Keratinocyte (primary cell): ENCODE data around the gene ERO1B.

Experiments
- EZH2 ChIP-seq: IDR thresholded peaks from one replicate; pipeline ENCODE4 v1.6.1; 2012; ENCODE audit warnings: inconsistent platforms, mild to moderate bottlenecking, low read length, moderate library complexity
- TF ChIP-seq, protein P1 (sequence below), 3 experiments: IDR thresholded peaks in 1 of 3; conservative IDR thresholded peaks in 1 of 3; optimal IDR thresholded peaks in 1 of 3; 2 replicates in 2 of 3; 3 replicates in 1 of 3; pipeline versions ENCODE3 to v1.5.1; 2011; ENCODE audit warnings: low read length in 3 of 3, mild to moderate bottlenecking in 3 of 3, moderate library complexity in 2 of 3, control low read depth in 1 of 3, inconsistent platforms in 1 of 3; ENCODE audit not compliant: insufficient read depth in 2 of 3; ENCODE audit errors: extremely low read depth in 1 of 3

DNA sequence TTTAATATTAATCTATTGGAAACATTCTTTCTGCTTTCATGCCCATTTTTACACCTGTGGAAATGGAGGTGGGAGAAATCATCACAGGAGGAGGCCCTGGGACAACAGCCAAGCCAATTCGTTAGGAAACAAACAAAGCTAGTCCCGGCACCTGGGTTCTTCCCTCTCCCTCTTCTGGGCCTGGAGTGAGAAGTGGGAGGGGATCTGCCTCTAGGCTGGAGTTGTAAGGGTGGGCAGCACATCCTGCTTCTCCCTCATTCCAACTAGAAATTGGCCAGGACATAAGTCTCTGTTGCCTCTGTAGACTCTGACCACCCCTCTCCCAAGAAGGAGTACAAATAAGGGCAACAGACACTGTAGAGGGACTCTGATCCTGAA is 20.2 kb upstream of the ERO1B start:
- TF ChIP-seq, protein P1, sequence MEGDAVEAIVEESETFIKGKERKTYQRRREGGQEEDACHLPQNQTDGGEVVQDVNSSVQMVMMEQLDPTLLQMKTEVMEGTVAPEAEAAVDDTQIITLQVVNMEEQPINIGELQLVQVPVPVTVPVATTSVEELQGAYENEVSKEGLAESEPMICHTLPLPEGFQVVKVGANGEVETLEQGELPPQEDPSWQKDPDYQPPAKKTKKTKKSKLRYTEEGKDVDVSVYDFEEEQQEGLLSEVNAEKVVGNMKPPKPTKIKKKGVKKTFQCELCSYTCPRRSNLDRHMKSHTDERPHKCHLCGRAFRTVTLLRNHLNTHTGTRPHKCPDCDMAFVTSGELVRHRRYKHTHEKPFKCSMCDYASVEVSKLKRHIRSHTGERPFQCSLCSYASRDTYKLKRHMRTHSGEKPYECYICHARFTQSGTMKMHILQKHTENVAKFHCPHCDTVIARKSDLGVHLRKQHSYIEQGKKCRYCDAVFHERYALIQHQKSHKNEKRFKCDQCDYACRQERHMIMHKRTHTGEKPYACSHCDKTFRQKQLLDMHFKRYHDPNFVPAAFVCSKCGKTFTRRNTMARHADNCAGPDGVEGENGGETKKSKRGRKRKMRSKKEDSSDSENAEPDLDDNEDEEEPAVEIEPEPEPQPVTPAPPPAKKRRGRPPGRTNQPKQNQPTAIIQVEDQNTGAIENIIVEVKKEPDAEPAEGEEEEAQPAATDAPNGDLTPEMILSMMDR (optimal IDR thresholded peaks at IDR 0.05 in 1 of 3, IDR thresholded peaks at IDR 0.05 in 1 of 3, conservative IDR thresholded peaks at IDR 0.05 in 1 of 3; ENCODE audit: extremely low read depth in 1 of 3, insufficient read depth in 2 of 3, low read length in 3 of 3), result no peak
- no peak for TF ChIP-seq EZH2
